ENCODE measurements around the gene CES3. TPM values are rescaled to one million over a fixed set of nuclear protein-coding genes. Genes with fewer than 3 reads are reported as not detected.
A peak's percentile ranks its signal among the peaks of the same experiment; 100 is the strongest.

CES3 gene
- total and polyA plus RNA-seq, 9 of the 15 experiments (the other 6 are each of a cell fraction or from before 2014, with no cell fraction given), result 0.06 to 2.2 (median 0.68) TPM

- TF ChIP-seq U2AF1 (optimal IDR thresholded peaks at IDR 0.05; ENCODE audit: low read depth, low read length) (no peak), REST (IDR thresholded peaks at IDR 0.05; ENCODE audit: borderline replicate concordance) (peak; percentile 63; the same call in 1 of the 2 replicates), REST (CRISPR knock-in tag; IDR thresholded peaks at IDR 0.05; ENCODE audit: low read depth) (no peak), ZBTB26 (CRISPR knock-in tag; IDR thresholded peaks at IDR 0.05) (no peak), CTCFL (IDR thresholded peaks at IDR 0.05; ENCODE audit: borderline replicate concordance, insufficient read depth, low read depth, low read length, poor library complexity, severe bottlenecking) (peak; percentile 39), PRDM10 (IDR thresholded peaks at IDR 0.05; ENCODE audit: partially characterized antibody) (peak; percentile 55), DEAF1 (CRISPR knock-in tag; IDR thresholded peaks at IDR 0.05) (peak; percentile 52; the same call in 1 of the 2 replicates), SRSF7 (optimal IDR thresholded peaks at IDR 0.05; ENCODE audit: low read depth, low read length) (no peak)
Measured at GRCh38 chr16:66947302-66948065, 13.6 kb upstream of the CES3 start (continued).

Data from K562 (cell line).